ENCODE measurements around the gene ERMARD. TPM values are rescaled to one million over a fixed set of nuclear protein-coding genes. Genes with fewer than 3 reads are reported as not detected.

Gene ERMARD
- total RNA-seq, 1 donor from 2014 or later, result 25.4 TPM

GRCh38 chr6:169709293-169709692 is 42.1 kb upstream of the ERMARD start:
- Histone ChIP-seq H3K4me3 (no peak overlapping the region), H3K27me3 (ENCODE audit: low read depth) (no peaks in the 10 kb centered on the region), H3K4me1 (peaks cover 7% of the 10 kb centered on the region), H3K9me3 (no peaks in the 10 kb centered on the region), H3K27ac (no peak overlapping the region), H3K36me3 (peaks cover 91% of the 10 kb centered on the region)
- ATAC-seq (no peak), DNase-seq (no peak)
- TF ChIP-seq, protein P1, sequence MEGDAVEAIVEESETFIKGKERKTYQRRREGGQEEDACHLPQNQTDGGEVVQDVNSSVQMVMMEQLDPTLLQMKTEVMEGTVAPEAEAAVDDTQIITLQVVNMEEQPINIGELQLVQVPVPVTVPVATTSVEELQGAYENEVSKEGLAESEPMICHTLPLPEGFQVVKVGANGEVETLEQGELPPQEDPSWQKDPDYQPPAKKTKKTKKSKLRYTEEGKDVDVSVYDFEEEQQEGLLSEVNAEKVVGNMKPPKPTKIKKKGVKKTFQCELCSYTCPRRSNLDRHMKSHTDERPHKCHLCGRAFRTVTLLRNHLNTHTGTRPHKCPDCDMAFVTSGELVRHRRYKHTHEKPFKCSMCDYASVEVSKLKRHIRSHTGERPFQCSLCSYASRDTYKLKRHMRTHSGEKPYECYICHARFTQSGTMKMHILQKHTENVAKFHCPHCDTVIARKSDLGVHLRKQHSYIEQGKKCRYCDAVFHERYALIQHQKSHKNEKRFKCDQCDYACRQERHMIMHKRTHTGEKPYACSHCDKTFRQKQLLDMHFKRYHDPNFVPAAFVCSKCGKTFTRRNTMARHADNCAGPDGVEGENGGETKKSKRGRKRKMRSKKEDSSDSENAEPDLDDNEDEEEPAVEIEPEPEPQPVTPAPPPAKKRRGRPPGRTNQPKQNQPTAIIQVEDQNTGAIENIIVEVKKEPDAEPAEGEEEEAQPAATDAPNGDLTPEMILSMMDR (IDR thresholded peaks at IDR 0.05), result no peak
- intact Hi-C loops (cut with DNase I), result loop anchor here (10.0 kb wide), 1 partner anchor 46 kb away; the partner anchor contains the start of genes DYNLT2 and ERMARD

DNA sequence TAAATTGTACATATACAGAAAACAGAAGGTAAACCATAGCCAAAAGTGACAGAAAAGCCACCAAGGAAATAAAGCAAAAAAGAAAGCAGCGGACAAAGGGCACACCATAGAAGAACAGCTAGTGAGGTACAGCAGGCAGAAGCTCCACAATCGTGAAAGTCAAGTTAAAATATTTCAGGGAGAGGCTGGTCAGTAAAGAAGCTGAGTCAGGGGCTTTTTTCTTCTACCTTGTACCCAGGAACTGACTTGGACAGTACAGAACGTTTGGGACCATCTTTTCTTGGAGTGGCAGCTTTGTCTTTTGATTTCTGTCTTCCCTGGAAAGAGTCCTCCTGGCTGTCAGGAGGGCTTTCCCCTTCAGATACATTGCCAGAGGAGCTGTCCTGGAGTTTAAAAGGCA is 41.4 kb upstream of the ERMARD start:
- H3K27ac ChIP-seq, result no peak overlapping the region
- ATAC-seq (no peak), DNase-seq (no peak)
- no peaks in the 10 kb centered on the region for H3K27me3 ChIP-seq (ENCODE audit: low read depth)
- H3K4me3 ChIP-seq, result no peak overlapping the region
- TF ChIP-seq, protein P1 (IDR thresholded peaks at IDR 0.05), result no peak
- H3K36me3 ChIP-seq, result peaks cover 91% of the 10 kb centered on the region
- H3K4me1 ChIP-seq, result no peaks in the 10 kb centered on the region
- intact Hi-C loops (cut with DNase I), result no loop called here
- no peaks in the 10 kb centered on the region for H3K9me3 ChIP-seq

GRCh38 chr6:169714178-169714577 is 37.2 kb upstream of the ERMARD start:
- no peak overlapping the region for H3K27ac ChIP-seq
- TF ChIP-seq, protein P1 (IDR thresholded peaks at IDR 0.05), result no peak
- no peak overlapping the region for H3K4me3 ChIP-seq
- H3K27me3 ChIP-seq (ENCODE audit: low read depth), result no peaks in the 10 kb centered on the region
- H3K4me1 ChIP-seq, result no peaks in the 10 kb centered on the region
- H3K36me3 ChIP-seq, result peaks cover 97% of the 10 kb centered on the region
- intact Hi-C loops (cut with DNase I), result no loop called here
- DNase-seq, result no peak
- no peaks in the 10 kb centered on the region for H3K9me3 ChIP-seq
- ATAC-seq, result no peak

DNA sequence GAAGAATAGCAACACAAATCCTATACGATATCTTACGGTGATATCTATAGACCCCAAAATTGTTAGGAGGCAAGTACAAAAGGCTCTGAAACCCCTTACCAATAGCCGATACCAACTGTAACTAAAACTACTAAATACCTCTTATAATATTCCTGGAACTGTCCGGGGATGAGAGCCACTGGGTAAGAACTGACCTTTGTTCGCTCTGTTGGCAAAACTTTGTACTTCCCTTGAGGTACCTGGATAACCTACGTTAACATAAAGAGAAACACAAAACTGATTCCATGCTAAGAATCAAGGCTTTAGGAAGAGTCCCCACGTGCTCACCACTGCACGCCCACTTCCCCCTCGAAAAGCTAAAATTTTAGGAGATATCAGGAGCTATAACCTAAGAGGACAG is 36.8 kb upstream of the ERMARD start:
- peaks cover 93% of the 10 kb centered on the region for H3K36me3 ChIP-seq
- intact Hi-C loops (cut with DNase I), result no loop called here
- no peak for DNase-seq
- H3K4me1 ChIP-seq, result no peaks in the 10 kb centered on the region
- no peaks in the 10 kb centered on the region for H3K27me3 ChIP-seq (ENCODE audit: low read depth)
- no peak overlapping the region for H3K27ac ChIP-seq
- no peak overlapping the region for H3K4me3 ChIP-seq
- H3K9me3 ChIP-seq, result no peaks in the 10 kb centered on the region
- TF ChIP-seq, protein P1 (IDR thresholded peaks at IDR 0.05), result no peak
- no peak for ATAC-seq

DNA sequence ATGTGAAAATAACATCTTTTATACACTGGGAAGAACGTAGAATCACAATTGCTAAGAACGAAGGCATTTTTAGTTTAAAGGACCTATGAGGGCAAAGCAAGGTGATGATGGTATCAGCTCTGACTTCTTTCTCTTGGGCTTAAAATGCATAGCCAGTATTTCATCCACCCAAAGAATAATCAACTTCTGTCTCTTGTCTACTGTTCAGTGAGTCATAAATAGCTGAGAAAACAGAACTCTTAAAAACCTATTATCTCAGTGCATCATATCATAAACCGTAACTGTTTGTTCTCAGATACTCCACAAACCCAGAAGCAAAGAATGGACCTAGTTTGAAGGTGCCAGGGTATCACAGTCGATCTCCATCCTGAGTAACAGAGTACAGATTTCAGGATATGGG is 32.3 kb upstream of the ERMARD start:
- TF ChIP-seq, protein P1 (IDR thresholded peaks at IDR 0.05), result no peak
- H3K27ac ChIP-seq, result no peak overlapping the region
- intact Hi-C loops (cut with DNase I), result no loop called here
- H3K4me1 ChIP-seq, result peaks cover 18% of the 10 kb centered on the region
- no peaks in the 10 kb centered on the region for H3K27me3 ChIP-seq (ENCODE audit: low read depth)
- H3K9me3 ChIP-seq, result no peaks in the 10 kb centered on the region
- ATAC-seq (no peak), DNase-seq (no peak)
- no peak overlapping the region for H3K4me3 ChIP-seq
- peaks cover 49% of the 10 kb centered on the region for H3K36me3 ChIP-seq

Data from lower lobe of right lung (tissue), 2 donors.